GM11168 (cell line): ENCODE data around the gene STK11IP.

Experiments
- in situ Hi-C: fragments of 300-500 bp; cut with MboI; formaldehyde crosslinking; loops from one replicate; pipeline ENCODE4 v1.12.0; 2022; ENCODE audit warnings: low sequenced_read_pairs; ENCODE audit not compliant: unreplicated experiment

Gene STK11IP

GRCh38 chr2:219631406-219631891, 33.8 kb downstream of the STK11IP start:
- in situ Hi-C loops = no loop called here

GRCh38 chr2:219631904-219632759, 34.5 kb downstream of the STK11IP start:
- in situ Hi-C loops = no loop called here

DNA sequence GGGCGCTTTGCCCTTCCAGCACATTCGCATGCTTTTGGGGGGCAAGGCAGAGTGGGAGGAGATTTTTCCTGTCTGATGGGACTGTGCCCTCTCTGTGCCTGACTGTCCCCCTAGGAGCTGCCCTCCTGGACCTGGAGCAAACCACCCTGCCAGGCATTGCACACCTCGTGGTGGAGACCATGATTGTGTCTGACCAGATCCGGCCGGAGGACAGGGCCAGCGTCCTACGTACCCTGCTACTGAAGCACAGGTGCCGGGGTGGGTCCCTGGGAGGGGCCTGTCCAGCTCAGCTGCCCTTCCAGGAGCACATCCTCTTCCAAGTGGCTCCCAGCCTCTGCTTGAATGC, 35.1 kb downstream of the STK11IP start:
- in situ Hi-C loops = no loop called here

- in situ Hi-C loops = no loop called here
Observed at GRCh38 chr2:219633276-219634065, 35.8 kb downstream of the STK11IP start.

DNA sequence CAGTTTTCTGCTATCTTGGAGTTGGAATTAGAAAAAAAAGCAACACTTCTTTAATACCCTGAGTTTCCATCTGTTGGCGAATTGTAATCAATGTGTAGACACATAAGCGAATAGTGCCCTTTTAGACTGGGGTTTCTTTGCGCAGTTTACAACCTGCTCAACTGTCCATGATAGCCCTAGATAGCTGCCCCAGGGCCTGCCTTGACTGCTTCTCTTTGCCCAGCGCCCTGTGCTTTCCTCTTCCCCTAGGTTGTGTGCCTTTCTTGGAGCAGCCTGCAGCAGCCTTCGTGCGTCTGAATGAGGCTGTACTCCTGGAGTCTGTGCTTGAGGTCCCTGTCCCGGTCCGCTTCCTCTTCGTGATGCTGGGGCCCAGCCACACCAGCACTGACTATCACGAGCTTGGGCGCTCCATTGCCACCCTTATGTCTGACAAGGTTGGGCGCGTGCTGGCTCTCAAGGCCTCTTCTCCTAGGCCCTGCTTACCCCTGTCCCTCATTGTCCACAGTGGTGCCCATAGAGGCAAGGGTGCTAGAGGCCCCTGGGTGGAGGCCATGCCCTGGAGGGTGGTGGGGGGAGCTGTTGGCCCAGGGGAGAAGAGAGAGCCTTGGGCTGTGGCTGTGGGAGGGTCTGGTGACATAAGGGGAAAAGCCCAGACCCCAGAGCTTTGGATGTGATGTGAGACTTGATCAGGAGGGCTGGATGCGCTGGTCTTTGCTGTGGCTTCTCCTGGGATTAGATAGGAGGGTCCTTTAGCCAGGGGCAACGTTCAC, 36.7 kb downstream of the STK11IP start:
- in situ Hi-C loops = no loop called here

GRCh38 chr2:219634951-219635751, 37.5 kb downstream of the STK11IP start:
- in situ Hi-C loops = no loop called here

GRCh38 chr2:219636144-219636915, 38.7 kb downstream of the STK11IP start:
- in situ Hi-C loops = no loop called here

DNA sequence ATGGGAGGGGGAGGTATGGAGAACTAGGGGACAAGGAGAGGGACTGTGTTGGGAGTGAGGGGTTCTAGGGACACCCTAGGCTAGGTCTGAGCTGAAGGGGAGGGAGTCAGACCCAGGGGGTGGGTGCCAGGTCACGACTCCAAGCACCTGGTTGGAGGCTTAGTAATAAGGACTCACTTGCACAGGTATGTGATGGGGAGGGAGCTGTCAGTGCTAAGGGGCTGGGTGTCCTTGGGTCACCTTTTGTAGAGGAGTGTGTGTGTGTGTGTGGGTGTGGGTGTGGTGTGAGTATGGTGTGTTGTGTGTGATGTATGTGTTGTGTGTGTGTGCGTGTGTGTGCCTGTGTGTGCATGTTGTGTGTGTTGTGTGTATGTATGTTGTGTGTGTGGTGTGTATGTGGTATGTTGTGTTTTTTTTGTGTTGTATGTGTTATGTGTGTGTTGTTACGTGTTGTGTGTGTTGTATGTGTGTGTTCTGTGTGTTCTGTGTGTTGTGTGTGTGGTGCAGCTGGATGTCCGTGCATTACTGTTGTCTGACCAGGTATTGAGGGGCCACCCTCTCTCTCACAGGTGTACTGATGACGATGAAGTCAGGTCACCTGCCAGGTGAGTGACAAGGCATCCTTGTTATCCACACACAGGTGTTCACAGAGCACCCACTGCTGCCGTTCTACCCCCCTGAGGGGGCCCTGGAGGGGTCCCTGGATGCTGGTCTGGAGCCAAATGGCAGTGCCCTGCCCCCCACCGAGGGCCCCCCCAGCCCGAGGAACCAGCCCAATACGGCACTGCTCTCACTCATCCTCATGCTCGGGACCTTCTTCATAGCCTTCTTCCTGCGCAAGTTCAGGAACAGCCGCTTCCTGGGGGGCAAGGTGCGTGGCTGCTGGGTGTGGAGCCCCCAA, 39.5 kb downstream of the STK11IP start:
- in situ Hi-C loops = no loop called here

- in situ Hi-C loops = no loop called here
Observed at GRCh38 chr2:219637842-219638185, 40.2 kb downstream of the STK11IP start.

GRCh38 chr2:219638217-219638947, 40.7 kb downstream of the STK11IP start:
- in situ Hi-C loops = no loop called here

GRCh38 chr2:219638948-219639755, 41.5 kb downstream of the STK11IP start:
- in situ Hi-C loops = no loop called here

DNA sequence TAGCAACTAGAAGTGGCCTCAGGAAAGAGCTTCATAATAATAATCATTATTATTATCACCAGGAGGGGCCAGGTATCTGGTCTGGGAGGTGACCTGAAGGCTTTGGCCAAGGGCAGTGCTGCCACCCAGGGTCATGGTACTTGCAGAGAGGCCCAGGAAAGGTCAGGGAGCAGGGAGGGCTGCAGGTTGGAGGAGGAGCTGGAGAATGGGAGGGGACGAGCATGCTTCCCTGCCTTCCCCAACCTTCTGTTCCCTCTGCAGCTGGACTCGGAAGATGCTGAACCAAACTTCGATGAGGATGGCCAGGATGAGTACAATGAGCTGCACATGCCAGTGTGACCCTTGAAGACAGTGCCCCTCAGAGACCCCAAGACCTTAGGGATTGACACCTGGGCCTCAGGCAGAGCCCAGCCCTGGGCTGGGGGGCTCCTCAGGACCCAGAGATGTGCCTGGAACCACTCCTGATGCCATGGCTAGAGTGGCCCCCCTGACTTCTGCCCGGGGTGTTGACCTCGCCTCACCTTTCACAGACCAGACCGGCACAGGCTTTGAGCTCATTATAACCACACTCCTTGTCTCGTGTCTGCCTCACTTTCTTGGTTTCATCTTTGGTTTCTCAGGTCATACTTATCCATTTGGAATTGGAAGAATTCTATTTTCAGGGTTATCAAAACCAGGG, 43.9 kb downstream of the STK11IP start:
- in situ Hi-C loops = loop anchor here (10.0 kb wide), 1 partner anchor 97 kb away; the partner anchor contains the start of genes CHPF and TMEM198

- in situ Hi-C loops = loop anchor here (10.0 kb wide), 1 partner anchor 97 kb away; the partner anchor contains the start of genes CHPF and TMEM198
Observed at GRCh38 chr2:219642069-219642454, 44.4 kb downstream of the STK11IP start.

DNA sequence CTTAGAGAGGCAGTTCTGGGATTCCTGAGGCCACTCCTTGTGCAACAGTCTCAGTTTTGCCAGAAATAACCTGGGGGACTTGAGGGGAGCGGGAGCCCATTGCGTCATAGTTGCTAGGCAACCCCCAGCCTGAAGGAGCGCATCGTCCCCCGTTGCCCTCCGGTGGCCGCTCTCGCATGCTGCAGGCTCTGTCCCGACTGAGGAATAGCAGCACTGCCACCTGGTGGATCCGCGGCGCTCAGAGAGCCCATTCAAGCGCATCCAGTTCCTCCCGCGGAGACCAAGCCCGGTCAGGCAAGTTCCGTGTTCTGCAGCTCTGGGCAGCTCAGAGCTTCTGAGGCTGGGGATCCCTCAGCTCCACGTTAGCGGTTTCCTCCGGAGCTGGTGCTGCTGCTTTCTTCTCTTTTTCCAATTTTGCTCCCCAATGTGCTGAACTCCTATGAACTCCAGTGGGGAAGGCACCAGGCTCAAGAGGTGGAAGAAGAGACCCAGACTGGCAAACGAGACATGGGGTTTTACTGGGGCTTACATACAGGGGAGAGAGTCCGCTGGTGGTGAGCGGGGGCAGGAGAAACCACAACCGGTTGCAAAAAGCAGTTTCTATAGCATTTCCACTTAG, 44.9 kb downstream of the STK11IP start:
- in situ Hi-C loops = loop anchor here (10.0 kb wide), 1 partner anchor 98 kb away; the partner anchor contains the start of genes CHPF and TMEM198

DNA sequence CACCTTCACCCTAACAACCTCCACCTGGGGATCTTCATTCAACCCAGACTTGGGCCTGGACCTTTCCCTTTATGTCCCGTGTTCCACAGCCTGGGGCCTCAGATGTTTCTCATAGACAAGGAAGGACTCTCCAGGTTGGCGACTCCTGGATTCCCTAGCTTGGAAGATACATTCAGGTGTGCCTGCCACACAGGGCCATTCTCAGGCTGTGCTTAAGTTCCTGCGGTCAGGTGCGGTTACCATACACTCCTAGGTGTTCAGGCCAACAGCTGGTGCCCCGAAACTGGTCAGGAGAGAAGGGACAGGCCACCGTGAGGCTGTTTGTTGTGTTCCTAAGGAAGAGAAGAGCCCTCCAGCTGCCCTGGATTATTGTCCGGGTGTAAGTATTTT, 45.4 kb downstream of the STK11IP start:
- in situ Hi-C loops = loop anchor here (10.0 kb wide), 1 partner anchor 98 kb away; the partner anchor contains the start of genes CHPF and TMEM198
